HFF-Myc (cell line): Measurements from ENCODE around the gene UBE2D1.

Experiments used
- DNase-seq: peaks from one replicate; pipeline ENCODE4 v3.0.0-alpha.2; 2011; ENCODE audit warnings: low read depth; ENCODE audit errors: extremely low read depth
- H3K4me3 ChIP-seq: replicated peaks from 2 replicates; pipeline ENCODE4 v1.5.1; 2011; ENCODE audit warnings: low read depth, mild to moderate bottlenecking, control low read depth, low read length
- TF ChIP-seq, protein P1 (sequence below): IDR thresholded peaks from 2 replicates; pipeline ENCODE4 v1.5.1; 2012; ENCODE audit warnings: mild to moderate bottlenecking, low read depth, low read length, control low read depth; ENCODE audit errors: missing control alignments

UBE2D1 gene

DNA sequence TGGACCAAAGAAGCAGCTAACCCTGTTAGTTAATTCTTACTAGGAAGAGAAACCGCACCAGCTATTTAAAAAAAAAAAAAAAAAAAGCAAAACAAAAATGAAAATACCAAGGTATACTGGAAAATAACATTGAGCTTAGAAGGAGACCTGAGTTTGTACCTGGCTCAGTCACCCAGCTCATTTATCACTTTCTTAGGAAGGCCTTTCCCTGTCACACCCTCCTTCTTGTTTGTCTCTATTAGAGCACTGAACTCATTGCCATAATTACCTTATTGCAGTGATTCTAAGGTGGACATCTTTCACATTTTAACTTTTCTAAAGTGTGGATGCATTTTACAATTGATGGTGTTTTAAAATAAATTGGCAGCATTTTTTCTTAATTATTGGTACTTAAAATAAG, 24.1 kb downstream of the UBE2D1 start:
- TF ChIP-seq, protein P1, sequence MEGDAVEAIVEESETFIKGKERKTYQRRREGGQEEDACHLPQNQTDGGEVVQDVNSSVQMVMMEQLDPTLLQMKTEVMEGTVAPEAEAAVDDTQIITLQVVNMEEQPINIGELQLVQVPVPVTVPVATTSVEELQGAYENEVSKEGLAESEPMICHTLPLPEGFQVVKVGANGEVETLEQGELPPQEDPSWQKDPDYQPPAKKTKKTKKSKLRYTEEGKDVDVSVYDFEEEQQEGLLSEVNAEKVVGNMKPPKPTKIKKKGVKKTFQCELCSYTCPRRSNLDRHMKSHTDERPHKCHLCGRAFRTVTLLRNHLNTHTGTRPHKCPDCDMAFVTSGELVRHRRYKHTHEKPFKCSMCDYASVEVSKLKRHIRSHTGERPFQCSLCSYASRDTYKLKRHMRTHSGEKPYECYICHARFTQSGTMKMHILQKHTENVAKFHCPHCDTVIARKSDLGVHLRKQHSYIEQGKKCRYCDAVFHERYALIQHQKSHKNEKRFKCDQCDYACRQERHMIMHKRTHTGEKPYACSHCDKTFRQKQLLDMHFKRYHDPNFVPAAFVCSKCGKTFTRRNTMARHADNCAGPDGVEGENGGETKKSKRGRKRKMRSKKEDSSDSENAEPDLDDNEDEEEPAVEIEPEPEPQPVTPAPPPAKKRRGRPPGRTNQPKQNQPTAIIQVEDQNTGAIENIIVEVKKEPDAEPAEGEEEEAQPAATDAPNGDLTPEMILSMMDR, result no peak
- no peak for DNase-seq
- no peak overlapping the region for H3K4me3 ChIP-seq

DNA sequence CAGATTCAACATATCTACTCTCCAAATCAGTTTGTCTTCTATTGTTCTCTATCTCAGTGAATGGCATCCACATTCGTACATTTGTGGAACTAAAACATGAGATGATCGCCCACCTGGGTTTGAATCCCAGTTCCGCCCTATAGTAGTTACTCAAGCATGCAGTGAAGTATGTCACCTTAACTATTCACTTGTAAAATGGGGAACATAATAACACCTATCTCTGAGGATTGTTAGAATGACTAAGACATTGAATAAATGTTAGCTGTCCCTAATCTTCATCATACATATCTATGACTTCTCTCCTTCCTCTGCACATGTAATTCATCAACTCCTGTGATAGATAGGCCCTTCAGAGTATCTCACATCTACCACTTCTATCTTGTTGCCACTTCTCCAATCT, 24.7 kb downstream of the UBE2D1 start:
- no peak for DNase-seq
- TF ChIP-seq, protein P1, result no peak

DNA sequence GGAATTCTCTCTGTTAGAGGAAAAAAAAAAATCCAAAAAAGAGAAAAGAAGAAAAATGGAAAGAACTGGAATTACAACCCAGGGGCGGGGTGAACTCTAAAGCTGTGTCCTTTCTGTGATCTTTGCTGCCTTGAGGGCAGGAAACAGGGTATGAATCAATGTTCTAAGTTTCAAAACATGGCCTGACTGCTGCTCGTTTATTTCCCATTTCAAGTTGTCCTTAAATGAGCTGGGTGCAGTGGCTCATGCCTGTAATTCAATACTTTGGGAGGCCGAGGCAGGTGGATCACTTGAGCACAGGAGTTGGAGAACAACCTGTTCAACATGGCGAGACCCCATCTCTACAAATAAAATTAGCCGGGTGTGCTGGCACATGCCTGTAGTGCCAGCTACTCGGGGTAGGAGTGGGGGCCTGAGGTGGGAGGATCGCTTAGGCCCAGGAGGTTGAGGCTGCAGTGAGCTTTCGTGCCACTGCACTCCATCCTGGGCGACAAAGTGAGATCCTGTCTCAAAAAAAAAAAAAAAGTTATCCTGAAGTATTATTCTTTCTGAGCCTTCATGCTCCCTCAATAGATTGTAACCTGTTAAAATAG, 25.7 kb downstream of the UBE2D1 start:
- no peak overlapping the region for H3K4me3 ChIP-seq
- no peak for DNase-seq
- TF ChIP-seq, protein P1, result no peak

More for the DNA sequence above, 24.7 kb downstream of the UBE2D1 start:
- no peak overlapping the region for H3K4me3 ChIP-seq

DNA sequence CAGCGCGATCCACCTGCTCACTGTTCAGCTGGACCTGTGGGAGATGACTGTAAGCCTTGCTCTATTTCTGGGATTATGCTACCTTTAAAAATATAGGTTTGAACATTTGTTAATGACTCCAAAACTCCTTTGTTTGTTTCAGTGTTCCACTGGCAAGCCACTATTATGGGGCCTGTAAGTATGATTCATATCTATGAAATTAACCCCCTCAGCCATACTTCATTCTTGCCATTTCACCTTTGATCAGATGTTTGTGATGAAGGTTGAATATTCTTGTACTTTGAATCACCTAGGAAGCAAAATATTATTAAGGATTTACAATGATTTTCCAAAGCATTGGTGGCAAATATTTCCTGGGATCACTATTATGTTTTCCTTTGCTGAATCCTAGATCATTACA, 26.5 kb downstream of the UBE2D1 start:
- TF ChIP-seq, protein P1, result no peak
- no peak overlapping the region for H3K4me3 ChIP-seq
- DNase-seq, result no peak

DNA sequence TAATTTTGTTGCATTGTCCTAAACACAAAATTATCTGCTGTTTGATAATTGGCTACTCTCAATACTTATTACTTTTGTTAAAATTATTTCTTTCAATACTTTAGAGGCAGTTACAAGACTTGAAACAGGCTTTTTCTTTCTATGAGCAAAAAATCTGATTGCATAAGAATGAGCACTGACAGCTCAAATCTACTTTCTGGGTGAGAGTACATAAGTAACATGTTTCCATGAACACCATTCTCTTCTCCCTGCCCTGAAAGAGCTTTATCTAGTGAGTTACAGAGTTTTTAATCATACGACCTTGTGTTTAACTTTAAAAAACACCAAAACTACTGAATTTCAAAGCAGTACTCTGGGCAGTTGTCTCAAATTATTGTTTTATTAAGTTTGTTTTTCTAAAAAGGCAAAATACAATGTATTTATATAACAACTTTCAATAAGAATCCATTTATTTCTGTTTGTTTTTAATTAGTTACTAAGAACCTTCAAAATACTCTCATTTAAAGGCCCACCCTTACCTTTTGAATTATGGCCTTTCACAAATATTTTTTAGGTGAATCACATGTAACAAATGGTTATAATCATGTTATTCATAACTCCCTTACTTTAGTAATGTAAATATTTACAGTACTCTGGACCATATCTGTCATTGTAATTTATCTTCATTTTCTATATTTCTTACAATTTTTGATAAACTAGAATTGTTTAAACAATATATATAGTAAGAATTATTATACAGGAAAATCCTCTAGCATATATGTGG, 27.4 kb downstream of the UBE2D1 start:
- H3K4me3 ChIP-seq, result no peak overlapping the region
- TF ChIP-seq, protein P1, result no peak
- DNase-seq, result no peak

DNA sequence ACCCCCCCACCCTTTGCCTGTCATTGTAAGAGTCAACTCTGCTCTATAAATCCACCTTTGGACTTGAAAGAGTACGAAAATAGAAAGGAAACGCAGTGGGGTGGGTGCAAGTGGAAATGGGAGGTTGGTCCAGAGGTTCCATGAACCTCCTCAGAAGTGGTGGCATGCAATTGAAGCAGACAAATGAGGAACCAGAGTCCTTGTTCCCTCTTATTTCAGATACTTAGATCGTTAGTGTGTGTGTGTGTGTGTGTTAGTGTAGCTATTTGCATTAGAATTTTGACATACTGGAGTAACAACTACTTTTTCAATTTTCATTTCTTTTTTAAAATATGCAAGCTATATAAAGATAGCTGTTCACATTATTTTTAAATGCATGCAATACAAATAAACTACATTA, 32.3 kb downstream of the UBE2D1 start:
- DNase-seq, result no peak
- no peak overlapping the region for H3K4me3 ChIP-seq
- TF ChIP-seq, protein P1, result no peak
